DND-41 (cell line): ENCODE measurements around the gene DOCK3.

Experiments used
- CTCF ChIP-seq: IDR thresholded peaks from 2 replicates; pipeline ENCODE4 v1.5.1; 2012; ENCODE audit warnings: borderline replicate concordance, low read length, moderate library complexity, mild to moderate bottlenecking; ENCODE audit not compliant: poor library complexity, severe bottlenecking; ENCODE audit errors: extremely low read depth
- EZH2 ChIP-seq: IDR thresholded peaks from 3 replicates; pipeline ENCODE4 v1.6.1; 2012; ENCODE audit warnings: borderline replicate concordance, low read depth, mild to moderate bottlenecking, moderate library complexity, low read length, inconsistent platforms; ENCODE audit not compliant: severe bottlenecking

GRCh38 chr3:50695031-50695430, 20.3 kb downstream of the DOCK3 start:
- TF ChIP-seq CTCF (no peak), EZH2 (no peak)
